Hematopoietic multipotent progenitor cell treated with erythropoietin and hydrocortisone succinate and interleukin-3 and kit ligand, for 8 days (in vitro differentiated cells): ENCODE results near the gene SRSF1.
"Not testable (repeated sequence)": the region's sequence is repeated elsewhere in the genome, so short reads cannot be mapped to it uniquely, and the experiment has no call there.

Source experiments
- DNase-seq: peaks from one replicate; pipeline ENCODE4 v3.0.0-alpha.2; 2015

SRSF1 gene

DNA sequence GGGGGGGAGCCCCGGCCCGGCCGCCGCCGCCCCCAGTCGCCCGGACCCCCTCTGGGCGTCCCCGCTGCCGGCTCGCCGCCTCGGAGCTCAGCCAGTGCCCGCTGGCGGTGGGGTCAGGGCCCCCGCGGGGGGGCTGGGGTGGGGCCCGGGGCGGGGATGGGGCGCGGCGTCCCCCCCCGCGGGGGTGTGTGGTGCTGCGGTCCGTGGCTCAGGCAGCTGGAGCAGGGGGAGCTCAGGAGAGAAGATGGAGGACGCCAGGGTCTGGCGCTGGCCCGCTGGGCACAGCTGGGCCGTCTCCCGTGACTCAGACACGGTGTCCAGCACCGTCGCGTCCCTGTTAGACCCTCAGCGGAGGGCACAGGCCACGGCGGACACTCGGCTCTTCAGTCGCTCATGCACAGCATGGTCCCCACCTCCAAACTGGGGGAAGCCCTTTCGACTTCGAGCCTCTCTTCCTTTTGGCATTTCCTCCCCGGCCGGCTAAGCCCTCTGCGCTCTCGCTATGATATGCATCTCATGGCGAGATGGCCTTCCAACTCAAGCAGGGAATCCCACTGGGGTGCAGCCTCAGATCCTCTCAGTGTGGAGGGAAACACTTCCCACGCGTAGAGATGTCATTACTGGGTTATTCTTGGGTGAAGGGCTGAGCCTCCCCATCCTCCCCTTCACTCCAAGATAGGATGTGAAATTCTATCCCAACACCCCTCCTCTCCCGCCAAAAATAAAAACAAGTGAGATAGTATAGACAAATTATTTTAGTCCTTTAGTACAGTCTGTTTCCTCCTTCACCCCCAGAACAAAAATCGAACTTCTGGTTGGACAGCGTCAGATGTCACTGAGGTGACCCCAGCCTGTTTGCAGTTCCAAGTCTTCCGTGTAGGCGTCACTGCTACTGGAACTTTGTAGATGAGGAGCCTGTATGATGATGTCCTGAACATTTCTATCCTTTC, 18.5 kb downstream of the SRSF1 start:
- peak; percentile 72 for DNase-seq

DNA sequence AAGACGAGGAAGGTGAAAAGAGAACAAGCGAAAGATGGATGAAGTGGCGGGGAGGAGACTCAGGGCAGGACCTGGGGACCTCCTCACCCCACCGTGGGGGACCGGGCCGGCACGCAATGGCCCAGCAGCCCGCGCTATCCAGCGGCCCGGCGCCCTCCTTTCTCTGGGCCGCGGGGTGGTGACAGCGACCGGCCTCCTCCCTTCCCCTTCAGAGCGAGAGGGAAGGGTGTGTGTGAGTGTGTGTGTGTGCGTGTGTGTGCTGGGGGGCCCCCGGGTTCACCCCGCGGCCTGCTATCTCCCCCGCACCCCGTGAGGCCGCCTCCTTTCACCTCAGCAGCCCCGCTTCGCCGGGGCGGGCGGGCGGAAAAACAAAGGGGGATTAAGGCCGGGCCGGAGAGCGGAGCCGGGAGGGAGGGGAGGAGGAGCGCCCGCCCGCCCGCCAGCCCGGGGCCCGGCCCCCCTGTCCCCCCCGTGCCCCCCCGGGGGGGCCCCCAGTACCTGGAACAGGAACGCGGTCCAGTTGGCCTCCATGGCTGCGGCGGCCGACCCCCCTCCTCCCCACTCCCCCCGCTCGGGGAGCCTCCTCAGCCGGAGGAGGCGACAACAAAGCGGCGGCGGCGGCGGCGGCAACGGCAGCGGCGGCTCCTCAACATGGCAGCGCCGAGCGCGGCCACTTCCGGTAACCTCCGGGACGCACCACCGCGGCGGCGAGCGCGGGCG, 19.3 kb downstream of the SRSF1 start, which contains the start of gene VEZF1:
Gene VEZF1, minus strand, starts transcription at position 674 of the 720 bp plus-strand sequence. Its CDS starts 143 bp downstream, at position 531.
- DNase-seq = peak; percentile 73

DNA sequence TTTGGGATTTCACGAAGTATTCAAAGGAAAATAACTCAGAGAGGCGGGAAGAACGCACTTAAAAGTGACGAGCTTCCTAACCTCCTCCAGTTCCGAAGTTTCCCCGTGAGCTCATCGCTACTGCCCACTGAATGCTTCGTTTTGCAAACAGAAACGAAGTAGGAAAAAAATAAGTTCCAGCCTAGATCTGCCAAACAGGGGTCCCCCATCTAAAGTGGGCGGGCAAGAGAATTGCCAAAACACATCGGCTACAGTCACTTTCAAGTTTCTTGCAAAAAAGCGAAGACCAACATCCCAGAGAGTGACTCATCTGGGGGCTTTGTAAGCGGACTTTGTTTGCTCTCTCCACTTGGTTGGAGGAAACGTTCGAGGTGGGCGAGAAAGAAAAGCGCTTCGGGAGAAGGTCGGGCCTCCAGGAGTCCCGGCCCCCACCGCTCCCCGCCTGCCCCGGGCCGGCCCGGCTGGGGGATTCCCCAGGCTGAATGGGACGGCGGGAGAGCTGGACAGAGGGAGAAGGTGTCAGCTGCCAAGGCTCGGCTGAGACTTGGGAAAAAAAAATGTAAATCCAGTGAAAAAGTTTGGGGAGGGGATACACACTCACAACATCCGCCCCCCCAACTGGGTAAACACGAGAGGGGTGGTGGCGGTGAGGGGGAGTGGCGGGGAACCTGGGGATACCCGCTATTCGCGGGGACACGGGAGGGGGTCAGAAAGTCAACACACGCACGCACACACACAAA, 20.0 kb downstream of the SRSF1 start:
- DNase-seq = no peak

DNA sequence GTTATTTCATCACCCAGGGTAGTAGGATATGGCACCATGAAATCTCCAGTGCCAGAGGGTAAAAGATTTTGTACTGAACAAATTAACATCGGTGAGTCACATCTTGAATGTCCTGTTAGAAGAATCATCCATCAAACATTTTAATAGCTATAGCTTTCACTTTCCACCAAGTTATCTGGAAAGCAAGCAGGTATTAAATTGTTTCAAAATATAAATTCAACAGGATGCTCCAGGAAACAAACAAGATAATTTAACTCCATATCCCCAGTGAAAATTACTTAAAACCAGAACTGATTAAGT, 21.4 kb downstream of the SRSF1 start:
- DNase-seq = no peak

DNA sequence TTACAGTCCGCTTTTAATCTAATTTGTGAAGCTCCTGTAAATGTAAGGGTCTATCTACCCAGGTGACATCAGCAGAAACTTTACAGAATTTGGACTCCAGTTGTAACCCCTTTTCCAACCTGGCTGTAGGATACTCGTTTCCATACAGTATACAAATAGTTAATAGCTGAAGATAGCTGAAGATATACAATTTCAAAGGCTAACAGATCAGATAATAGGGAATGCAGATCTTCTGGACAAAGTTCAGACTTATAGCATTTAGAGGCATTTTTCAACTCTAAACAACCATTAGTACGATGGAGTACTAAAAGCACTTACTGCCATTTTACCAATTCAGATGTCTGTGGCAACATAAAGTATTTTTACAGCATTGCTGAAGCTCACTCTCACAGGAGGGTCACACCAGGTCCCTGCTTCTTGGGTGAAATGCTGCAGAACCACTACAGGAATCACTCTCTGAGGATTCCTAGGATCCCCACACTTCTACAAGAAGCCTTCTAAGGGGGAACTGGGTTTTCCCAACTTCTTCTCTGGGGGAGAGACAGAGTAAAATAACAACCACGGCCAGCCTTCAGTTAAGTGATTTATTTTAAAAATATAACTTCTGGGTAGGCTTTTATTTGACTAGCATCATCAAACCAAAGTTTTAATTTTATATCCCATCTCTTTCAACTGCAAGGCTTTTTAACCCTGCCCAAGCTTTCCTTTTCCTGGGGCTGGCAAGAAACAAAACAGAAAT, 21.9 kb downstream of the SRSF1 start:
- DNase-seq = no peak

DNA sequence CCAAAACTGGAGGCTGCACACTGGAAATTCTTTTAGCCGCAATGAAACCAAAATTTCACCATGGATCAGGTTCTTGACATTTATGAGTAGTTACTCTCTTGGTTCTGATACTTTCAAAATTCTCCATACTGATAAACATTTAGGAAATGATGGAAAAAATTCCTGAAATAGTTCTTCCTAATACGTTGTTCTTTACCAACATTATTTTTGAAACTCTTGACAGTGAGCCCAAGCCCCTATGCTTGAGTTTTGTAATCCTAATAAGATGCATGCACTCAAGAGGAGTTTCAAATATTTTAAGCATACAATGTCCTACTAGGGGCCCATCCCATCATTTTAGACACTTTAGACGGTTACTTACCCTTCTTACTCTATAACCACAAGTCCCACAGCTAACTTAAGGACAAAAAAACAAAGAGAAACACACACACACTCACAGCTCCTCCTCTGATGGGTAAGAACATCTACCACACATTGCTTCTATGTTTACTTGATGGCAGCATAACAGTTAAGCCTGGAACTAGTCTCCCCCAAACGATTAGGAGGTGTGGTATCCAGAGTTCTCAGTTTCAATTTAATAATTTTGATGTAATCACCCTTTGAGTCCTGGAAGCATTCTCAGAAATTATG, 22.7 kb downstream of the SRSF1 start:
- no peak for DNase-seq

DNA sequence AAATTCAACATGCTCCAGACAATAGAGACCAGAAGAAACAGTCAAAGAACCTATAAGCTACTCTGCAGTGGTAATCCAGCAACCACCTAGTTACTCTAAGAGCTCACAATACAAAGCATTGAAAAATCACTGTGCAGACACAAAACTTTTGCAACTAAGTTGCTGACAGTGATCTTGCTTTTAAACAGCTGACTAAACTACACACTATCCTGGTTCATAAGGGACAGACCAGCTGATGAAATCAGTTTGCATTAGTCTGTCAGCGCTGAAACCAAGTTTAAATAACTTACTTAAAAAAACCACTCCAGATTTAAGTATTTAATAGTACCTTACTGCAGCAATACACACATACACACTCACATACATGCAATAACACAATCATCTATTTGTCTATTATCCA, 23.6 kb downstream of the SRSF1 start:
- DNase-seq = no peak

DNA sequence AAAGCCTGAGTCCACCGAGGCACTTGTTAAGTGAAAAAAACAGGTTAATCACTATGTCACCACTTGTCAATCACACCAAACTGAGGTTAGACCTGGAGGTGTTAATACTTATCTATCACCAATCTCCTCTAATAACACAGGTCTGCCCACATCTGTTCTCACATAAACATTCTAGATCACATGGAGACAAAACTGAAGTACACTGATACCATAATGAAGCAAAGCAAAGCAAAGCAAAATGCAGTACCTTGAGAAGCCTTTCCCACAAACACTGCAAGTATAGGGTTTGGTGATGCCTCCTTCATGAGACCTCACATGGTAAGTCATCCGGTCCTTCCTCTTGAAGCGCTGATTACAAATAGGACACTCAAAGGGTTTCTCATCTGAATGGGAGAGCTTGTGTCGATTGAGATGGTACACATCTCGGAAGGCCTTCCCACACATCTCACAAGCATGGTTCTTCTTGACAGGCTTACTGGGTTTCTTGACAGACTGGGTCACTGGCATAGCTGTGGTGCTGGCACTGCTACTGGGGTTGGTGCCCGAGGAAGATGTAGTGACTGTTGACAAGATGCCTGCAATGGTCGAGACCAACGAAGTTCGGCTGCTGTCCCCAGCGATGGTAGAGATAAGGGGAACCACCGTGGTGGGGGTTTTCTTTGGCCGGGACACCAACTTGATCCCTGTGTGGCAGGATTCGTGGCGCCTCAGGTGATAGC, 24.4 kb downstream of the SRSF1 start:
- no peak for DNase-seq

DNA sequence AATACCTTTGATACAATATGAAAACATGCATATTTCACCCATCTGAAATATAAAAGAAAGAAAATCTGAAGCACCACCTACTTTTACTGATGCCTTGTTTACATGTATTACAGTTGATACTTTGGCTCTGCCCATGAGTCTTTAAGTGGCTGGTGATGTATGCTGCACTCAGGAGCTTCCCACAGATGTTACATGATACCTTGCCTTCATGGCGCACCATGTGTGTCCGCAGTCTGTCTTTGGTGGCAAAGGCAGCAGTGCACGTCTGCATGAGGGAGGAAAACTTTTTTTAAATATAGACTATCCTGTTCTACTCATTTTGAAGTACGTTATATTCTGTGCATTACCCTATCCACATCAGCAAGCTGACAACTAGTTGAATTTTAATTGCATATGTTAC, 26.5 kb downstream of the SRSF1 start:
- no peak for DNase-seq

DNA sequence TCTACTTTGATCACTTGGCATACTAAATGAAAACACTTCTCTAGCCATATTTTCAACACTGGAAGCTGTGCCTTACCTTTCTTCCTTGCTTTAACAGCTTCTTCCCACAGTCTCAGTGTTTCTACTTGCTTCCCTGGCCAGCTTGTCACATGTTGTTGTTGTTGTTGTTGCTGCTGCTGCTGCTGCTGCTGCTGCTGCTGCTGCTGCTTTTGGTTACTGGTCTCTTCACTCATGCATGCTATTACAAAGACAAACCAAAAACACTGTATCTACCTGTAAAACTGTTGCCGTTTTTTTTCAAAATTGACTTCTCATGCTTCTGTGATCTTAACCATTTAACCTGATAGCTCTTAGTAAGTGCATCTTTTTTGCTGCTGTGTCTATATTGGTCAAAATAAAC, 28.0 kb downstream of the SRSF1 start:
- DNase-seq = no peak

DNA sequence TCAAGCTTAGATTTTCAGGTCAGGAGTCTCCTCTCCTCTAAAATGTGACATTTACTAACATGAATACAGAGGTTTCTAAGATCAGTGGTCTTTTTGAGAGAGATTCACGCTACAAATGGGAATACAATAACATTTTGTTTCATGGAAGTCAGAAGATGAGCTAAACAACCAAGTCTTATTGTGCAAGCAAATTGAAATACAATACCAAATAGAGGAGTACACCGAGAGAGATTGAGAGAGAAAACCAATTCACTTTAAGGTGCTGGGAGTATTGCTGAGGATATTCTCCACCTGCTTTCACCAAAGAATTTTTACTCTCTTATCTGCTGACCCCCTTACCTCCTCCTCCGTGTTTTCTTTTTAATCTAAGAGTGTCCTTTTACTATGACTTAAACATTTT, 30.5 kb downstream of the SRSF1 start:
- no peak for DNase-seq

DNA sequence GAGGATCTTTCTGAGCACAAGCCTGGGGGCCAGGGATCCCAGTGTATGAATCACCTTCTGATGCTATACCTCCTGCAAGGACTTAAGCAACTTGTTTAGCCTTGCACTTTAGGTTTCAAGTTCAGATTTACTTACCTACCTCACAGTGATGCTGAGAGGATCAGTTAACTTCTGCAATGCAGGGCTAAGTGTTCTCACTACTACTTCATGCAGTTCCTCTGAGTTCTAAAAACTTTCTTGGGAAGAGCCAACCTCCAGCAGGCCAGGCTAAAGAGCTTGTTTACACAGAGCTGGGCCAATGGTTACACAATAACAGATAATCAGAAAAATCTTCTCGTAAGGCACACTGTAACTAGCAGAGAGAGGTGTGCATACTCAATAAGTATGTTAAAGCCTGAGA, 32.0 kb downstream of the SRSF1 start:
- no peak for DNase-seq

DNA sequence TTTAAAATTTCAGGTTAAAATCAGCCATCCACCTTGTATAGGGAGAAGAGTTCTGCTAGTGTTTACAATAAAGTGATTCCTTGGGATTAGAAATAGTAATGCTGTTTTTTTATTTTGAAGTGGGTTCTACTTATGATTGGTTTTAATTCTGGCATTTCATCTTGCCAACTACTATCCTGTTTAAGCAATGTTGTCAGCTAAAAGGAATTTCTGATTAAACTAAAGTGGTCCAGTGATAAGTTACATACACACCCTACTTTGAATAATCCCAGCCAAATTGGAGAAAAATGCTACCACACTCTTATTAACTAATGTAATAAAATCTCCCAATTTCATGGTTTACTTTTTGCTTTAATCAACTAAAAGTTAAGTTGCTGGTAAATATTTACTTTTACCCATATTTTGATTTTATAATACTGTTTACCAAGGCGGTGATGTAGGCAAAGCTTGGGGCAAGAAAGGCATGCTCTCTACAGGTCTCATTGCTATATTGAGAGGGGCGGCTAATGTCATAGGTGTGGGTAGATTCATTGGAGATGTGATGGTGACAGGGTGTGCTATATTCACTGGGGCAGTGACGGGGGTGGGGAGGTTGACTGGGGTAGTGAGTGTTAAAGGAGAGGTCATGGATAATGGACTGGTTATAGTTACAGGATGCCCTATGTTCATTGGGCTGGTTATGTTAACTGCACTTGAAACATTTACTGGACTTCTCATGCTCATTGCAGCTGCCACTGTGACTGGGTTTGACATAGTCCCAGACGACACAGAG, 32.8 kb downstream of the SRSF1 start:
- DNase-seq = not testable (repeated sequence)

DNA sequence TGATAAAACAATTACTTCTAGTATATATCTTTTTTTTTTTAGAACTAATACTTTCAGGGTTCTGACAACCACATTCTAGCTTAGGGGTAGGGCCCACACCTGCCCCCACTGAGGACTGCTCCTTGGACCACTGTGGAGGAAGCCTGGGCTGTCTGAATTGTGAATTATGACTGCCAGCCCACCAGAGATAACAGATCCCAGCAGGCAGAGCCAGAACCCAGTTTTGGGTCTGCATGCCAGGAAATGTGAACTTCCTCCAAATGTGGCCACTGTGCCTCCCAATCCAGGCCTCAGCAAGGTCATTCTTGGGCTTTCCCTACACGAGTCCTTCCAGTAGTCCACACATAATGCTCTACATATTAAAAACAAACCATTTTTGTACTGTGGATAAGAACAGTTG, 34.9 kb downstream of the SRSF1 start:
- no peak for DNase-seq

DNA sequence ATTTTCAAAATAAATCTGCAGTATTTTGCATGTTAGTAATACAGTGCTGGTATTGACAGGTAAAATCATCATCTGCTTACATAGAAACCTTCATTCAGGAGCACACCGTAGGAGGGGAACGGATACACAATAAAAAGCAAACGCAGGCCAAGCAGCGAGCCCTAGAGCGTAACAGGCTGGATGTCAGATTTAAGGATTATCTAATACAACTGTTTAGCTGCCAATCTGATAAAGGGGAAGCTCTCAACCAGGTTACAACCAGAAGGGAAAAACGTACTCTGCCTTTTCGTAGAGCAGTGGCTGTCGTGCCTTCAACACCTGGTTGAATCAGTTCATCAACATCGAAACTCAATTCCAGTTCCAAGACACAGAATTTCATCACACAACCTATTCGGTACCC, 35.5 kb downstream of the SRSF1 start:
- DNase-seq = no peak

DNA sequence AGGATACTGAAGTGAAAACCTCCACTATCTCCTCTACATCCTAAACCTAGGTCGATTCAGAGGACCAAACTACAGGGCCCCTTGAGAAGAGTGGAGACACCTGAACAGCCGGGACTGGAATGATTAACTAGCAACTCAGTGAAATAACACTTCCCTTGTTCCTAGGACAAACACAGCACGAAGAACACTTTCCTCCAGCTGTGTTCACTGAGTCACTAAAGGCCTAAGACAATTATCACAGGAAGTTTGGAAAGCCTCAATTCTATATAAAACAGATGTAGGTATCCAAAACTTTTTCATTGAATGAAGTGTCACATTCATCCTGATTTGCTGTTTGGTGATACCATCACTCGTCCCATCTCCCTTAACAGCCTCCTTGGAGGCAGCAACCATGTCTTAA, 36.3 kb downstream of the SRSF1 start:
- DNase-seq = no peak

DNA sequence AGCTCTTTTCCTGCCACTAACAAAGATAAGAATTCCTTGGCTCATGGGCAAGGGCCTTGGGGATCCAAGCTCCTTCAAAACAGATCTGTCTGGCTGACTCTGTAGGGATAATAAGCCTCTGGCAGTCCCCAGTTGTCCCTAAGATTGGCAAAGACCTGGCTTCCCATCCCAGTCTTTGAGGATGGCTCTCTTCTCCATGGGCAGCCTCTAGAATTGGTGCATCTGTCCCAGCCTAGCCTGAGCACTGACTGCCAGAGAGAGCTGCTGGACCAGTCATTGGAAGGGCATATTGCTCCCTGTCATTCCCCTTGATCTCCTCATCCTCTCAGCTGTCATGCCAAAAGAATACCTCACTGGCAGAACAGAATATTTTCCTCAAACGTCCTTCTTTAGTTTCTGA, 38.6 kb downstream of the SRSF1 start:
- DNase-seq = no peak

DNA sequence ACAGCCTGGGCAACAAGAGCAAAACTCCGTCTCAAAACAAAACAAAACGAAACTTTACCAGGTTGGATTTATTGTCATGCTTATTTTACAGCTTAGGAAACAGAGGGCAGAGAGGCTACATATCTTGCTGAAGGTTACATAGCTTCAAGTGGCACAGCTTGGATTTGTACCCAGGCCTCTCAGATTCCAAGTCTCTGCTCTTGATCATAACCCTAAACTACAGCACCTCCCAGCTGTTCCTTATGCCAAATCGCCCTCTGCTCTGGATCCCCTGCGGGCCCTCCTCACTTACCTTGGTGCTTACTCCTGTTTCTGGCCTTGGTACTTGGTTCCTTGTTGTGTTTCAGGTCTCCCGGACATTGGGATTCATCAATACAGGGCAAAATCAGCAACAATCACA, 40.2 kb downstream of the SRSF1 start:
- no peak for DNase-seq

DNA sequence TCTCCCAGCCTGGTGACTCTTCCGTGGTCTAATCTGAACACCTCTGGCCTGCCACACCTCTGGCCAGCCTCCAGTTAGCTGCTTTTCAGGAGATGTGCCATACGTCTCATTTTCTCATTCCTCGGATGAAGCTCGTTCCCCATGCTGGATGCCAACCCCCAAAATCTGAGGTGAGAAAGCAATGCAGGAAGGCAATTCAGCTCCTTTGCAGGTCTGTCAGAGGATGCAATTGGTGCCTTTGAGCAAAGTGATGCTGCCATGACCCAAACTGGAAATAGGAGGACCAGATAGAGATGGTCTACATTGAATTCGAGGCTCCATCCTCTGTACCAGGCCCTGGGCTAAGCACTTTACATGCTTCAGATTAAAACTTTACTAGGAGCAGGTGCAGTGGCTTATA, 40.8 kb downstream of the SRSF1 start:
- DNase-seq = no peak

DNA sequence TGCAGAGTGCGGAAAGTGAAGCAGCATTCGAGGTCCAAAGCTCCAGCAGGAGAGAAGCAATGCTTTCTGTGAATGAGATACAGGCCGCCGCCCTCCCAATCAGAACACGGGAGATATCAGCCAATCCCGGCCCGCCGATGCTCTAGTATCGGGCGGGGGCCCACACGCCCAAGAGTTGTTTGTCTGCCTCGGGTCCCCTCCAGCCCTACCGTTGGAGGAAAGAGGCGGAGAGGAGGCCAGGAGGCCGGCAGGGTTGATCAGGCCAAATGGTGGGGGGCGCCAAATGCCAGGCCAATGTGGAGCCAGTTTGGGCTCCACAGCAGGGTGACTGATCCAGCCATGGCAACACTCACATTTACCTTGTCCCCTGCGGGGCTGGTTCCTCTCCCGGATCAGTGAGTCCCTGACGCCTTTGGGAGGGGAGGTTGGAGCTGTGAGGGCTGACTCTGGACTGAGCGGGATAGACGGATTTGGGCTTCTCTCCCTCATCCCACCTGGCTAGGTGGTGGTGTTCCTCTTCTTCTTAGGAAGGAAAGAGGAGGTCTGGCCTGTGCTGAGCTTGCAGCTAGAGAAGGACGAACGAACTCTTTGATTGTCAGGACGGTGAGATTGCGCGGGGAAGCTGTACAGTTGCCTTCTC, 41.4 kb downstream of the SRSF1 start:
- no peak for DNase-seq

DNA sequence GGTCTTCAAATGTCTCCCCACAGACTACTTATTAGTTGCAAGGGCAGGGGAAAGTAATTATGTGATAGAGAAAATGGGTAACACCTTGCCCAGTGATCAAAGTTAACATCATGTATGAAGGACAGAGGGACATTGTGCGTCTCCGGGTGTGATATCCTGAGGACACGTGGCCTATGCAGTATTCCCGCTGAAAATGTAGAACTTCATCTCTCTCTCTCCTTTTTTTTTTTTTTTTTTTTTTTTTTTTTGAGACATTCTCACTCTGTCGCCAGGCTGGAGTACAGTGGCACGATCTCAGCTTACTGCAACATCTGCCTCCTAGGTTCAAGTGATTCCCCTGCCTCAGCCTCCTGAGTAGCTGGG, 43.9 kb downstream of the SRSF1 start:
- no peak for DNase-seq
